Measurements from ENCODE around the gene PLIN4.
"Not testable (repeated sequence)": the region's sequence is repeated elsewhere in the genome, so short reads cannot be mapped to it uniquely, and the experiment has no call there.

The PLIN4 gene, protein sequence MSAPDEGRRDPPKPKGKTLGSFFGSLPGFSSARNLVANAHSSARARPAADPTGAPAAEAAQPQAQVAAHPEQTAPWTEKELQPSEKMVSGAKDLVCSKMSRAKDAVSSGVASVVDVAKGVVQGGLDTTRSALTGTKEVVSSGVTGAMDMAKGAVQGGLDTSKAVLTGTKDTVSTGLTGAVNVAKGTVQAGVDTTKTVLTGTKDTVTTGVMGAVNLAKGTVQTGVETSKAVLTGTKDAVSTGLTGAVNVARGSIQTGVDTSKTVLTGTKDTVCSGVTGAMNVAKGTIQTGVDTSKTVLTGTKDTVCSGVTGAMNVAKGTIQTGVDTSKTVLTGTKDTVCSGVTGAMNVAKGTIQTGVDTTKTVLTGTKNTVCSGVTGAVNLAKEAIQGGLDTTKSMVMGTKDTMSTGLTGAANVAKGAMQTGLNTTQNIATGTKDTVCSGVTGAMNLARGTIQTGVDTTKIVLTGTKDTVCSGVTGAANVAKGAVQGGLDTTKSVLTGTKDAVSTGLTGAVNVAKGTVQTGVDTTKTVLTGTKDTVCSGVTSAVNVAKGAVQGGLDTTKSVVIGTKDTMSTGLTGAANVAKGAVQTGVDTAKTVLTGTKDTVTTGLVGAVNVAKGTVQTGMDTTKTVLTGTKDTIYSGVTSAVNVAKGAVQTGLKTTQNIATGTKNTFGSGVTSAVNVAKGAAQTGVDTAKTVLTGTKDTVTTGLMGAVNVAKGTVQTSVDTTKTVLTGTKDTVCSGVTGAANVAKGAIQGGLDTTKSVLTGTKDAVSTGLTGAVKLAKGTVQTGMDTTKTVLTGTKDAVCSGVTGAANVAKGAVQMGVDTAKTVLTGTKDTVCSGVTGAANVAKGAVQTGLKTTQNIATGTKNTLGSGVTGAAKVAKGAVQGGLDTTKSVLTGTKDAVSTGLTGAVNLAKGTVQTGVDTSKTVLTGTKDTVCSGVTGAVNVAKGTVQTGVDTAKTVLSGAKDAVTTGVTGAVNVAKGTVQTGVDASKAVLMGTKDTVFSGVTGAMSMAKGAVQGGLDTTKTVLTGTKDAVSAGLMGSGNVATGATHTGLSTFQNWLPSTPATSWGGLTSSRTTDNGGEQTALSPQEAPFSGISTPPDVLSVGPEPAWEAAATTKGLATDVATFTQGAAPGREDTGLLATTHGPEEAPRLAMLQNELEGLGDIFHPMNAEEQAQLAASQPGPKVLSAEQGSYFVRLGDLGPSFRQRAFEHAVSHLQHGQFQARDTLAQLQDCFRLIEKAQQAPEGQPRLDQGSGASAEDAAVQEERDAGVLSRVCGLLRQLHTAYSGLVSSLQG (N-terminal part only)

GRCh38 chr19:4518345-4519171, at the start of gene PLIN4:
Gene PLIN4 (minus strand): TSS chr19:4518486. CDS start chr19:4518272, 214 bp downstream.
- CTCF ChIA-PET: interaction anchor here (0.9 to 1.3 kb wide), 3 partner anchors 16 to 251 kb away, joined by 3 to 6 read pairs (median 4); partner anchors contain the start of gene PLIN5
- no peak within 1 kb of the TSS for H3K4me3 ChIP-seq (ENCODE audit: low read depth, low read length)
- TF ChIP-seq, protein P1, sequence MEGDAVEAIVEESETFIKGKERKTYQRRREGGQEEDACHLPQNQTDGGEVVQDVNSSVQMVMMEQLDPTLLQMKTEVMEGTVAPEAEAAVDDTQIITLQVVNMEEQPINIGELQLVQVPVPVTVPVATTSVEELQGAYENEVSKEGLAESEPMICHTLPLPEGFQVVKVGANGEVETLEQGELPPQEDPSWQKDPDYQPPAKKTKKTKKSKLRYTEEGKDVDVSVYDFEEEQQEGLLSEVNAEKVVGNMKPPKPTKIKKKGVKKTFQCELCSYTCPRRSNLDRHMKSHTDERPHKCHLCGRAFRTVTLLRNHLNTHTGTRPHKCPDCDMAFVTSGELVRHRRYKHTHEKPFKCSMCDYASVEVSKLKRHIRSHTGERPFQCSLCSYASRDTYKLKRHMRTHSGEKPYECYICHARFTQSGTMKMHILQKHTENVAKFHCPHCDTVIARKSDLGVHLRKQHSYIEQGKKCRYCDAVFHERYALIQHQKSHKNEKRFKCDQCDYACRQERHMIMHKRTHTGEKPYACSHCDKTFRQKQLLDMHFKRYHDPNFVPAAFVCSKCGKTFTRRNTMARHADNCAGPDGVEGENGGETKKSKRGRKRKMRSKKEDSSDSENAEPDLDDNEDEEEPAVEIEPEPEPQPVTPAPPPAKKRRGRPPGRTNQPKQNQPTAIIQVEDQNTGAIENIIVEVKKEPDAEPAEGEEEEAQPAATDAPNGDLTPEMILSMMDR (IDR thresholded peaks at IDR 0.05; ENCODE audit: insufficient read depth, low read length, missing control alignments): no peak
- no peak for DNase-seq (ENCODE audit: low read depth, low spot score)
- POLR2A ChIA-PET: no interaction called here

DNA sequence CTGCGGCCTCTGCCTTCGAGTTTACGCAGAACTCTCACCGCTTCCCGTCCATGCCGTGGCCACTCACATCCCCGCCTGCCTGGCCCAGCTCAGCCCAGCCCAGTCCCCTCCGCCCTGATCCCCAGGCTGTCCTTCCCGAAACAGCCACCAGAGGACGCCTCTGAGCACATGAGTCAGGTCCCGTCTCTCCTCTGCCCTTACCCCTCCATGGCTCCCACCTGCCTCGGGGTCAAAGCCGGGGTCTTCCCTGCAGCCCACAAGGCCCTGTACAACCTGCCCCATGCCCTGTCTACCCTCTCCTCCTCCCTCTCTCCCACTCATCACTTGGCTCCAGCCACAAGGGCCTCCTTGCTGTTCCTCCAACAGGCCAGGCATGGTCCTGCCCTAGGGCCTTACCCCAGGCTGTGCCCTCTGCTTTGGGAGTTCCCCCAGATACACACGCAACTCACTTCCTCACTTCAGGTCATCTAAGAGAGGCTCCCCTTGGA, 49.3 kb upstream of the PLIN4 start:
- H3K4me3 ChIP-seq (ENCODE audit: low read depth, low read length): no peak overlapping the region
- POLR2A ChIA-PET: interaction anchor here (0.8 kb wide), 1 partner anchor 46 kb away, joined by 3 read pairs; no protein-coding TSS in a partner anchor
- CTCF ChIA-PET: interaction anchor here (0.7 to 8.7 kb wide), 14 partner anchors 8 to 83 kb away, joined by 3 to 143 read pairs (median 6); partner anchors contain the start of genes PLIN5 and SEMA6B
- TF ChIP-seq, protein P1 (IDR thresholded peaks at IDR 0.05; ENCODE audit: insufficient read depth, low read length, missing control alignments): peak; percentile 94
- no peak for DNase-seq (ENCODE audit: low read depth, low spot score)

- ChIA-PET POLR2A (interaction anchor here (0.8 kb wide), 1 partner anchor 45 kb away, joined by 3 read pairs; no protein-coding TSS in a partner anchor), CTCF (interaction anchor here (0.7 to 8.7 kb wide), 13 partner anchors 8 to 85 kb away, joined by 3 to 143 read pairs (median 6); partner anchors contain the start of gene PLIN5)
- H3K4me3 ChIP-seq (ENCODE audit: low read depth, low read length): no peak overlapping the region
- TF ChIP-seq, protein P1 (IDR thresholded peaks at IDR 0.05; ENCODE audit: insufficient read depth, low read length, missing control alignments): no peak
- no peak for DNase-seq (ENCODE audit: low read depth, low spot score)
Observed at GRCh38 chr19:4566402-4567051, 48.2 kb upstream of the PLIN4 start.

- DNase-seq (ENCODE audit: low read depth, low spot score); POLR2A ChIA-PET; H3K4me3 ChIP-seq (ENCODE audit: low read depth, low read length): not testable (repeated sequence)
- CTCF ChIA-PET: interaction anchor here (1.2 to 1.4 kb wide), 2 partner anchors 9 to 70 kb away, joined by 3 to 6 read pairs; no protein-coding TSS in a partner anchor
Observed at GRCh38 chr19:4563562-4563961, 45.3 kb upstream of the PLIN4 start.

DNA sequence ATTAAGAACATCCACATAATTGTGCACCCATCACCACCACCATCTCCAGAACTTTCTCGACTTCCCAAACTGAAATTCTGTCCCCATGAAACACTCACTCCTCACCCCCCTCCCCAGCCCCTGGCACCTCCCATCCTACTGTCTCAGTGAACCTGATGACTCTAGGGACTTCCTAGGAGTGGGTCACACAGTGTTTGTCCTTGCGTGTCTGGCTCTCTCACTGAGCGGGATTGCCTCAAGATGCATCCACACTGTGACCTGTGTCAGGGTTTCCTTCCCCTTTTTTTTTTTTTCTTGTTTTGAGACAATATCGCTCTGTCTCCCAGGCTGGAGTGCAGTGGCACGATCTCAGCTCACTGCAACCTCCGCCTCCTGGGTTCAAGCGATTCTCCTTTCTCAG, 43.8 kb upstream of the PLIN4 start:
- DNase-seq (ENCODE audit: low read depth, low spot score); H3K4me3 ChIP-seq (ENCODE audit: low read depth, low read length); CTCF ChIA-PET; POLR2A ChIA-PET: not testable (repeated sequence)

- H3K4me3 ChIP-seq (ENCODE audit: low read depth, low read length): no peak within 1 kb of the TSS
- TF ChIP-seq, protein P1 (IDR thresholded peaks at IDR 0.05; ENCODE audit: insufficient read depth, low read length, missing control alignments): no peak
- ChIA-PET CTCF (interaction anchor here (0.6 to 3.3 kb wide), 13 partner anchors 10 to 78 kb away, joined by 3 to 43 read pairs (median 6); no protein-coding TSS in a partner anchor), POLR2A (no interaction called here)
- no peak for DNase-seq (ENCODE audit: low read depth, low spot score)
Observed at GRCh38 chr19:4559569-4559968, 41.3 kb upstream of the PLIN4 start, which contains the start of gene SEMA6B. Gene SEMA6B (minus strand): TSS chr19:4559684. CDS start chr19:4558457, 1,227 bp downstream.

Data from AG04449 (cell line).